Measurements from ENCODE around the gene CNIH3. TPM values are rescaled to one million over a fixed set of nuclear protein-coding genes. Genes with fewer than 3 reads are reported as not detected.
"Not testable (repeated sequence)": the region's sequence is repeated elsewhere in the genome, so short reads cannot be mapped to it uniquely, and the experiment has no call there.

The CNIH3 gene
- total RNA-seq: 1 to 10 TPM; 2.8 to 5.4 (median 5.0) TPM
- 2.8 TPM for total RNA-seq (2013)

DNA sequence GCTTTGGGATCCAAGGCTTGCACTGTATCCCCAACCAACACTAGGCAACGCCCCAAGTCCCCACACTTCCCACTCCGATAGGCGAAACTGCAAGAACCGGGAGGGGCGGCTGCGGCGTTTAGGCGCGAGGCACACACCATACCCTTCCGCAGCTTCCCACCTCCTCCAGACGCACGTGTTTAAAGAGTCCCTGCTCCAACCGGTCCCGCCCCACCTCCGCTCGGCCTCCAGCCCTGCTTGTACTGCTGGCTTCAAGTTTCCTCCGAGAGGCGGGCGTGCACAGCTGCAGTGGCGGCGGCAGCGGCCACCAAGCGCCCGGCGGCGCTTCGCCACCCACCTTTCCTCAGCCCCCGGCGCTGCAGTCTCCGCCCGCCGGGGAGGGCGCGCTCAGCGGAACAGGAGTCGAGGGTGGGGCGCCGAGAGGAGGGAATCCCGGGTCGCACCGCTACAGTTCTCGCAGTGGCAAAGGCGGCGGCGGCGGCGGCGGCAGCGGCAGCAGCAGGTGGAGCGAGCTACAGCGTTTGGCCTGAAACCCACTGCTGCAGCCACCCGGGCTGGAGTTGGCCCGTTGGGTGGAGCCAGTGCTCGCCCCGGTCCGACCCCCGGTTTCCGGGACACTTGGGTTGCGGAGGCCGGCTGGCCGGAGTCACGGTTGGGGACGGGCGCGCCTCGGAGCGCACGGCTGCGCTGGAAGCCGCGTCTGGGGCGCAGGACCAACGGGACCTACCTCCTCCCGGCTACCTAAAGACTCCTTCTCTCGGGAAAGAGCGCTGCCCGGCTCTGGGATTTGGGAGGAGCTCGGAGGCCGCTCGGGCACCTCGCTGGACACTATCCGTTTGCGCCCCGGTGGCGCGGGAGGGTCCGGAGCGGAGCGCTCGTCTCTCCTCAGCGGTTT lies at the start of gene CNIH3:
Gene CNIH3 (plus strand): TSS at position 457 of the 895 bp plus-strand sequence. CDS start 858 bp downstream, outside the sequence.
- Mint-ChIP-seq H3K9me3 (no peaks in the 10 kb centered on the region), H3K4me1 (peaks cover 8 to 26% of the 10 kb centered on the region in 2 donors), H3K27ac (peak within 1 kb of the TSS in 1 of 2 donors; percentile 47), H3K4me3 (peak within 1 kb of the TSS; percentile 82), H3K27me3 (ENCODE audit: low read depth in 2 of 2) (peaks cover 48 to 68% of the 10 kb centered on the region in 2 donors), H3K36me3 (no peaks in the 10 kb centered on the region)
- intact Hi-C loops (cut with micrococcal nuclease): no loop called here
- H3K4me3 ChIP-seq (ENCODE audit: low read length): peak within 1 kb of the TSS; percentile 11
- no peak within 1 kb of the TSS for H3K27ac ChIP-seq (ENCODE audit: low read length)
- 1% methylated on average over 91 of the region's 91 CpGs for WGBS (ENCODE audit: insufficient coverage)
- H3K27me3 ChIP-seq (ENCODE audit: control insufficient read depth, insufficient read depth, low read length): peaks cover 35% of the 10 kb centered on the region
- H3K36me3 ChIP-seq (ENCODE audit: control insufficient read depth, insufficient read depth, low read length): no peaks in the 10 kb centered on the region
- TF ChIP-seq, protein P1, sequence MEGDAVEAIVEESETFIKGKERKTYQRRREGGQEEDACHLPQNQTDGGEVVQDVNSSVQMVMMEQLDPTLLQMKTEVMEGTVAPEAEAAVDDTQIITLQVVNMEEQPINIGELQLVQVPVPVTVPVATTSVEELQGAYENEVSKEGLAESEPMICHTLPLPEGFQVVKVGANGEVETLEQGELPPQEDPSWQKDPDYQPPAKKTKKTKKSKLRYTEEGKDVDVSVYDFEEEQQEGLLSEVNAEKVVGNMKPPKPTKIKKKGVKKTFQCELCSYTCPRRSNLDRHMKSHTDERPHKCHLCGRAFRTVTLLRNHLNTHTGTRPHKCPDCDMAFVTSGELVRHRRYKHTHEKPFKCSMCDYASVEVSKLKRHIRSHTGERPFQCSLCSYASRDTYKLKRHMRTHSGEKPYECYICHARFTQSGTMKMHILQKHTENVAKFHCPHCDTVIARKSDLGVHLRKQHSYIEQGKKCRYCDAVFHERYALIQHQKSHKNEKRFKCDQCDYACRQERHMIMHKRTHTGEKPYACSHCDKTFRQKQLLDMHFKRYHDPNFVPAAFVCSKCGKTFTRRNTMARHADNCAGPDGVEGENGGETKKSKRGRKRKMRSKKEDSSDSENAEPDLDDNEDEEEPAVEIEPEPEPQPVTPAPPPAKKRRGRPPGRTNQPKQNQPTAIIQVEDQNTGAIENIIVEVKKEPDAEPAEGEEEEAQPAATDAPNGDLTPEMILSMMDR (IDR thresholded peaks at IDR 0.05): no peak
- peaks cover 26% of the 10 kb centered on the region for H3K4me1 ChIP-seq (ENCODE audit: control insufficient read depth, insufficient read depth, low read length)
- DNase-seq: peak in 1 of 2 donors; percentile 63
- H3K9me3 ChIP-seq (ENCODE audit: control insufficient read depth, insufficient read depth, low read length): no peaks in the 10 kb centered on the region
- ATAC-seq: peak; percentile 35 to 70 (median 65)

GRCh38 chr1:224566492-224566891 lies 49.6 kb upstream of the CNIH3 start:
- H3K27me3 ChIP-seq (ENCODE audit: control insufficient read depth, insufficient read depth, low read length); H3K9me3 Mint-ChIP-seq; H3K27me3 Mint-ChIP-seq (ENCODE audit: low read depth in 2 of 2); H3K36me3 Mint-ChIP-seq; H3K4me1 Mint-ChIP-seq; H3K4me1 ChIP-seq (ENCODE audit: control insufficient read depth, insufficient read depth, low read length); H3K27ac ChIP-seq (ENCODE audit: low read length); ATAC-seq; DNase-seq; H3K4me3 ChIP-seq (ENCODE audit: low read length); H3K4me3 Mint-ChIP-seq; H3K36me3 ChIP-seq (ENCODE audit: control insufficient read depth, insufficient read depth, low read length); intact Hi-C loops (cut with micrococcal nuclease); H3K27ac Mint-ChIP-seq; H3K9me3 ChIP-seq (ENCODE audit: control insufficient read depth, insufficient read depth, low read length): not testable (repeated sequence)
- 86% methylated on average over 1 of the region's 1 CpG for WGBS (ENCODE audit: insufficient coverage)

DNA sequence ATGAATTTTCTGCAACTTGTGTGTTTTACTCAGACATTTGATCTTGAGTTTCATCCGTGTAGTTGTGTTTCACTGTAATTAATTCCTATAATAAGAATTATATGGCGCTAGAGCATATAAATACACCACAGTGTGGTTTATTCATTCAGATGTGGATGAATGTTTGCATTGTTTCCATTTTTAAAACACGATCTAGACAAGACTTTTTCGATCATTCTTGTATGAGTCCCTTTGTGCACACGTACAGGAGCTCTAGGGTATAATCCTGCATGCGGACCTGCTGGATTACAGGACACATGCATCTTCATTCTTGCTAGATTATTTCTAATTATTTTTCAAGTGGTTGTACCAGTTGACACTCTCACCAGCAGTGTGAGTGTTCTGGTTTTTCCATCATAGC lies 46.8 kb upstream of the CNIH3 start:
- intact Hi-C loops (cut with micrococcal nuclease): no loop called here
- Histone ChIP-seq H3K27ac (ENCODE audit: low read length) (no peak overlapping the region), H3K4me1 (ENCODE audit: control insufficient read depth, insufficient read depth, low read length) (no peaks in the 10 kb centered on the region), H3K36me3 (ENCODE audit: control insufficient read depth, insufficient read depth, low read length) (no peaks in the 10 kb centered on the region), H3K27me3 (ENCODE audit: control insufficient read depth, insufficient read depth, low read length) (no peaks in the 10 kb centered on the region), H3K9me3 (ENCODE audit: control insufficient read depth, insufficient read depth, low read length) (no peaks in the 10 kb centered on the region), H3K4me3 (ENCODE audit: low read length) (no peak overlapping the region)
- Mint-ChIP-seq H3K9me3 (no peaks in the 10 kb centered on the region), H3K27me3 (ENCODE audit: low read depth in 2 of 2) (peaks cover 5 to 9% of the 10 kb centered on the region in 2 donors), H3K4me1 (no peaks in the 10 kb centered on the region), H3K27ac (no peak overlapping the region), H3K4me3 (no peak overlapping the region), H3K36me3 (no peaks in the 10 kb centered on the region)
- TF ChIP-seq, protein P1 (IDR thresholded peaks at IDR 0.05): no peak
- no peak for DNase-seq
- ATAC-seq: no peak
- WGBS (ENCODE audit: insufficient coverage): 98% methylated on average over 4 of the region's 6 CpGs

DNA sequence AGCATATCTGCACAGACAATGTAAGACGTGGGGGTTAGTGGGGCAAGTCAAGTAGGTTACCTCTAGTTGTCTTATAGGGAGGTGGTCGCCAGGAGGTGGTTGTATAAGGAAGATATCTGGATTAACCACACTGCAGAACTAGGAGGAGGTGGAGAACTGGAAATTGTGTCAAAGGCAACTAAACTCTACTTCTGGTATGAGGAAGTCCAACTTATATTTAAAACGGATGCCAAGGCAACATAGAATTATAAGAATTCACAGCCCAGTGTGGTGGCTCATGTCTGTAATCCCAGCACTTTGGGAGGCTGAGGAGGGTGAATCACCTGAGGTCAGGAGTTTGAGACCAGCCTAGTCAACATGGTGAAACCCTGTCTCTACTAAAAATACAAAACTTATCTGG lies 44.1 kb upstream of the CNIH3 start:
- H3K9me3 ChIP-seq (ENCODE audit: control insufficient read depth, insufficient read depth, low read length); H3K27me3 ChIP-seq (ENCODE audit: control insufficient read depth, insufficient read depth, low read length); H3K27ac ChIP-seq (ENCODE audit: low read length); ATAC-seq; DNase-seq; H3K4me1 Mint-ChIP-seq; intact Hi-C loops (cut with micrococcal nuclease); H3K9me3 Mint-ChIP-seq; H3K36me3 Mint-ChIP-seq; H3K4me3 ChIP-seq (ENCODE audit: low read length); H3K4me3 Mint-ChIP-seq; H3K4me1 ChIP-seq (ENCODE audit: control insufficient read depth, insufficient read depth, low read length); H3K27ac Mint-ChIP-seq; H3K36me3 ChIP-seq (ENCODE audit: control insufficient read depth, insufficient read depth, low read length): not testable (repeated sequence)
- 79% methylated on average over 3 of the region's 3 CpGs for WGBS (ENCODE audit: insufficient coverage)
- peaks cover 7 to 14% of the 10 kb centered on the region in 2 donors for H3K27me3 Mint-ChIP-seq (ENCODE audit: low read depth in 2 of 2)
